Midbrain (tissue), 1 donor: ENCODE results near the gene GRB10.

ENCODE experiments used
- DNase-seq: peaks from one replicate; lab custom pipeline; 2025; lab: John Stamatoyannopoulos, UW

The GRB10 gene

GRCh38 chr7:50671386-50671785 lies 111.3 kb downstream of the GRB10 start:
- DNase-seq, result no peak

GRCh38 chr7:50669890-50670289 lies 112.8 kb downstream of the GRB10 start:
- no peak for DNase-seq

GRCh38 chr7:50667789-50668226 lies 114.9 kb downstream of the GRB10 start:
- no peak for DNase-seq

GRCh38 chr7:50667338-50667737 lies 115.4 kb downstream of the GRB10 start:
- DNase-seq, result no peak

- DNase-seq, result no peak
These were observed 116.6 kb downstream of the GRB10 start for GRCh38 chr7:50666124-50666496.

GRCh38 chr7:50665403-50666123 lies 117.1 kb downstream of the GRB10 start:
- DNase-seq, result no peak

GRCh38 chr7:50664937-50665336 lies 117.8 kb downstream of the GRB10 start:
- no peak for DNase-seq

- no peak for DNase-seq
These were observed 118.2 kb downstream of the GRB10 start for GRCh38 chr7:50664461-50664922.

GRCh38 chr7:50663396-50664102 lies 119.1 kb downstream of the GRB10 start:
- DNase-seq, result peak; percentile 14

- DNase-seq, result no peak
These were observed 119.7 kb downstream of the GRB10 start for GRCh38 chr7:50662996-50663395.

GRCh38 chr7:50662041-50662694 lies 120.5 kb downstream of the GRB10 start:
- no peak for DNase-seq

- DNase-seq, result no peak
These were observed 121.2 kb downstream of the GRB10 start for GRCh38 chr7:50661345-50662040.

- no peak for DNase-seq
These were observed 121.9 kb downstream of the GRB10 start for GRCh38 chr7:50660830-50661175.

- no peak for DNase-seq
These were observed 122.5 kb downstream of the GRB10 start for GRCh38 chr7:50660040-50660829.

- no peak for DNase-seq
These were observed 123.2 kb downstream of the GRB10 start for GRCh38 chr7:50659329-50659965.

- no peak for DNase-seq
These were observed 124.0 kb downstream of the GRB10 start for GRCh38 chr7:50658696-50659095.

- DNase-seq, result no peak
These were observed 124.8 kb downstream of the GRB10 start for GRCh38 chr7:50657912-50658311.

GRCh38 chr7:50657341-50657873 lies 125.3 kb downstream of the GRB10 start:
- DNase-seq, result peak; percentile 65

- DNase-seq, result no peak
These were observed 126.4 kb downstream of the GRB10 start for GRCh38 chr7:50656141-50656895.

- no peak for DNase-seq
These were observed 127.2 kb downstream of the GRB10 start for GRCh38 chr7:50655490-50655889.
